Breast epithelium (tissue), 4 donors: ENCODE results near the gene BCL2L12. TPM values are rescaled to one million over a fixed set of nuclear protein-coding genes. Genes with fewer than 3 reads are reported as not detected.
"Not testable (repeated sequence)": the region's sequence is repeated elsewhere in the genome, so short reads cannot be mapped to it uniquely, and the experiment has no call there.

Experiments
- DNase-seq, 2 donors: peaks; one replicate each; pipeline ENCODE4 v3.0.0-alpha.2; 2019; ENCODE audit warnings: low spot score in 2 of 2
- H3K27ac ChIP-seq, 2 donors: fragments of 200-600 bp; sonication (generic) in 1 of 2; one replicate each; pipeline ENCODE4 v1.5.1; 2016 to 2019; ENCODE audit warnings: mild to moderate bottlenecking in 1 of 2
- H3K27me3 ChIP-seq, 2 donors: fragments of 200-600 bp; sonication (generic) in 1 of 2; one replicate each; pipeline versions ENCODE4 v1.5.1 to v1.6.0; 2017 to 2019; ENCODE audit warnings: control low read depth in 1 of 2, mild to moderate bottlenecking in 1 of 2
- H3K36me3 ChIP-seq: fragments of 200-600 bp; one replicate; pipeline ENCODE4 v1.5.1; 2019
- H3K4me1 ChIP-seq, 2 donors: fragments of 200-600 bp; sonication (generic); one replicate each; pipeline ENCODE4 v1.5.1; 2016 to 2019; ENCODE audit warnings: control low read depth in 1 of 2
- H3K4me3 ChIP-seq, 3 donors: fragments of 200-600 bp; sonication (generic); 1 replicate in 2 of 3; 2 replicates in 1 of 3; pipeline ENCODE4 v1.5.1; 2016 to 2019; ENCODE audit warnings: mild to moderate bottlenecking in 3 of 3, moderate library complexity in 2 of 3
- H3K9me3 ChIP-seq, 2 donors: fragments of 200-600 bp; sonication (generic) in 1 of 2; one replicate each; pipeline ENCODE4 v1.5.1; 2016 to 2019; ENCODE audit warnings: control low read depth in 1 of 2
- POLR2A ChIP-seq: fragments of 450-650 bp; IDR thresholded peaks from one replicate; pipeline ENCODE4 v1.6.1; 2016; ENCODE audit warnings: antibody characterized with exemption, mild to moderate bottlenecking, moderate library complexity
- POLR2AphosphoS5 ChIP-seq, 3 donors: sonication (generic); formaldehyde crosslinking; IDR thresholded peaks; one replicate each; pipeline ENCODE4 v1.6.1; 2017; ENCODE audit warnings: antibody characterized with exemption in 3 of 3
- intact Hi-C: fragments of 100-400 bp; cut with DNase I; formaldehyde crosslinking; loops from one replicate; pipeline ENCODE4 v1.15.1; 2023; ENCODE audit warnings: low total_unique reads
- total RNA-seq, 3 donors: library from RNA; depleted of rRNA; stranded (reverse); fragments of >200 nt; gene quantifications; one replicate each; pipeline ENCODE4 v1.1.0, GENCODE V29; 2016
- TF ChIP-seq, protein P1 (sequence below), 3 donors: fragments of 450-650 bp; IDR thresholded peaks; one replicate each; pipeline ENCODE4 v1.5.1; 2016 to 2017; ENCODE audit warnings: antibody characterized with exemption in 3 of 3, mild to moderate bottlenecking in 3 of 3, moderate library complexity in 3 of 3

Gene BCL2L12
- total RNA-seq, 3 donors from 2014 or later: 5.1 to 11.7 (median 8.5) TPM

DNA sequence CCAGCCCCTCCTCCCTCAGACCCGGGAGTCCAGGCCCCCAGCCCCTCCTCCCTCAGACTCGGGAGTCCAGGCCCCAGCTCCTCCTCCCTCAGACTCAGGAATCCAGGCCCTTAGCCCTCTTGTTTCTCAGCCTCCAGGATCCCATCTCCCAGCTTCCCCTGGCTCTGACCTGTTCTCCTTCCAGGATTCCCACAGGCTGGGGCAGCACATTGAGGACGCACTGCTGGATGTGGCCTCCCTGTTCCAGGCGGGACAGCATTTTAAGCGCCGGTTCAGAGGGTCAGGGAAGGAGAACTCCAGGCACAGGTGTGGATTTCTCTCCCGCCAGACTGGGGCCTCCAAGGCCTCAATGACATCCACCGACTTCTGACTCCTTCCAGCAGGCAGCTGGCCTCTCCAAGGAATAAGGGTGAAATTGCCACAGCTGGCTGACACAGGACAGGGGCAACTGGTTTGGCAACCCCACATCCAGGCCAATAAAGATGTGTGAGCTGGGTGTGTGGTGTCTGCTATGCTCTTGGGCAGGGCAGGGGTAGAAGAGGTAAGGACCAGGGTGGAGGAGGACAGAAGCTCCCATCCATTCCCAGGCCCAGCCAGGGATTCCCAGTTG, 47.6 kb downstream of the BCL2L12 start:
- TF ChIP-seq, protein P1, sequence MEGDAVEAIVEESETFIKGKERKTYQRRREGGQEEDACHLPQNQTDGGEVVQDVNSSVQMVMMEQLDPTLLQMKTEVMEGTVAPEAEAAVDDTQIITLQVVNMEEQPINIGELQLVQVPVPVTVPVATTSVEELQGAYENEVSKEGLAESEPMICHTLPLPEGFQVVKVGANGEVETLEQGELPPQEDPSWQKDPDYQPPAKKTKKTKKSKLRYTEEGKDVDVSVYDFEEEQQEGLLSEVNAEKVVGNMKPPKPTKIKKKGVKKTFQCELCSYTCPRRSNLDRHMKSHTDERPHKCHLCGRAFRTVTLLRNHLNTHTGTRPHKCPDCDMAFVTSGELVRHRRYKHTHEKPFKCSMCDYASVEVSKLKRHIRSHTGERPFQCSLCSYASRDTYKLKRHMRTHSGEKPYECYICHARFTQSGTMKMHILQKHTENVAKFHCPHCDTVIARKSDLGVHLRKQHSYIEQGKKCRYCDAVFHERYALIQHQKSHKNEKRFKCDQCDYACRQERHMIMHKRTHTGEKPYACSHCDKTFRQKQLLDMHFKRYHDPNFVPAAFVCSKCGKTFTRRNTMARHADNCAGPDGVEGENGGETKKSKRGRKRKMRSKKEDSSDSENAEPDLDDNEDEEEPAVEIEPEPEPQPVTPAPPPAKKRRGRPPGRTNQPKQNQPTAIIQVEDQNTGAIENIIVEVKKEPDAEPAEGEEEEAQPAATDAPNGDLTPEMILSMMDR (IDR thresholded peaks at IDR 0.05): no peak
- TF ChIP-seq POLR2A: no peak
- TF ChIP-seq POLR2AphosphoS5 (IDR thresholded peaks at IDR 0.05): no peak
- H3K4me3 ChIP-seq: no peak overlapping the region
- DNase-seq: no peak
- no peaks in the 10 kb centered on the region for H3K9me3 ChIP-seq
- no peaks in the 10 kb centered on the region for H3K4me1 ChIP-seq
- no peaks in the 10 kb centered on the region for H3K27me3 ChIP-seq
- H3K36me3 ChIP-seq: no peaks in the 10 kb centered on the region
- intact Hi-C loops: no loop called here
- no peak overlapping the region for H3K27ac ChIP-seq

DNA sequence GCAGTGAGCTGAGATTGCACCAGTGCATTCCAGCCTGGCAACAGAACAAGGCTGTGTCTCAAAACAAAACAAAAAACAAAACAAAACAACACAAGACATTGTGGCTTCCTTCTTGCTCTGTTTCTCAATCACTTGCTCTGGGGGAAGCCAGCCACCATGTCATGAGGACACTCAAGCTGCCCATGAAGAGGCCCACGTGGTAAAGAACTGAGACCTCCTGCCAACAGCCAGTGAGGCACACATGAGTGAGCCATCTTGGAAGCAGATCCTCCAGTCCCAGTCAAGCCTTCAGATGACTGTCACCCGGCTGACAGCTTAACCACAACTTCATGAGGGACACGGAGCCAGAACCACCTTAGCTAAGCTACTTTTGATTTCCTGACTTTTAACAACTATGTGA, 50.4 kb downstream of the BCL2L12 start:
- no peak overlapping the region for H3K27ac ChIP-seq
- no peaks in the 10 kb centered on the region for H3K4me1 ChIP-seq
- H3K4me3 ChIP-seq: no peak overlapping the region
- no peak for DNase-seq
- TF ChIP-seq, protein P1 (IDR thresholded peaks at IDR 0.05): no peak
- TF ChIP-seq POLR2A (no peak), POLR2AphosphoS5 (IDR thresholded peaks at IDR 0.05) (no peak)
- H3K36me3 ChIP-seq: no peaks in the 10 kb centered on the region
- no peaks in the 10 kb centered on the region for H3K9me3 ChIP-seq
- intact Hi-C loops: no loop called here
- H3K27me3 ChIP-seq: no peaks in the 10 kb centered on the region

DNA sequence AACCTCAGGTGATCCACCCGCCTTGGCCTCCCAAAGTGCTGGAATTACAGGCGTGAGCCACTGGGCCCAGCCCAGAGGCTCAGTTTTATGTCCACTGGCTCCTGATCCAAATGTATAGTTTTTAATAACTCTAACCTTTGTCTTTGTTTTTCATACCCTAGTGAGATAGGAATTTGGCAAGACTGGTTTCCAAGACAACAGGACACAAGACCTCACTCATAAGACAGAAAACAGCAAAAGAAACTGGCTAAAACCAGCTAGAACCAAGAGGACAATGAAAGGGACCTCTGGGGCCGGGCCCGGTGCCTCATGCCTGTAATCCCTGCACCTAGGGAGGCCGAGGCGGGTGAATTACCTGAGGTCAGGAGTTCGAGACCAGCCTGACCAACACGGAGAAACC, 52.8 kb downstream of the BCL2L12 start:
- no peaks in the 10 kb centered on the region for H3K27me3 ChIP-seq
- H3K9me3 ChIP-seq: no peaks in the 10 kb centered on the region
- no peaks in the 10 kb centered on the region for H3K4me1 ChIP-seq
- no peak for DNase-seq
- TF ChIP-seq POLR2A (no peak), POLR2AphosphoS5 (IDR thresholded peaks at IDR 0.05) (no peak)
- TF ChIP-seq, protein P1 (IDR thresholded peaks at IDR 0.05): no peak
- no peaks in the 10 kb centered on the region for H3K36me3 ChIP-seq
- no peak overlapping the region for H3K27ac ChIP-seq
- H3K4me3 ChIP-seq: peak overlapping the region in 1 of 3 donors; percentile 73
- intact Hi-C loops: no loop called here

DNA sequence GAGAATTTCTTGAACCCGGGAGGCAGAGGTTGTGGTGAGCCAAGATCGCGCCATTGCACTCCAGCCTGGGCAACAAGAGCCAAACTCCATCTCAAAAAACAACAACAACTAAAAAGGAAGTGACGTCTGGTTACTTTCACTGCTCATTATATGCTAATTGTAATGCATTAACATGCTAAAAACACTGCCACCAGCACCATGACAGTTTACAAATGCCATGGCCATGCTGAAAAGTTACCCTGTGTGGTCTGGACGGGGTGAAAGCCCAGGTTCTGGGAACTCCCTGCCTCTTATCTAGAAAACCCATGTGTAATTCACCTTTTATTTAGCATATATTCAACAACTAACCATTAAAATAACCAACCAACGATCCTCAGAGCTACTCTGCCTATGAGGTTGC, 53.3 kb downstream of the BCL2L12 start:
- H3K27me3 ChIP-seq: no peaks in the 10 kb centered on the region
- H3K9me3 ChIP-seq: no peaks in the 10 kb centered on the region
- DNase-seq: no peak
- H3K4me3 ChIP-seq: no peak overlapping the region
- TF ChIP-seq, protein P1 (IDR thresholded peaks at IDR 0.05): no peak
- TF ChIP-seq POLR2AphosphoS5 (IDR thresholded peaks at IDR 0.05) (no peak), POLR2A (no peak)
- H3K27ac ChIP-seq: no peak overlapping the region
- H3K4me1 ChIP-seq: no peaks in the 10 kb centered on the region
- intact Hi-C loops: no loop called here
- H3K36me3 ChIP-seq: no peaks in the 10 kb centered on the region

DNA sequence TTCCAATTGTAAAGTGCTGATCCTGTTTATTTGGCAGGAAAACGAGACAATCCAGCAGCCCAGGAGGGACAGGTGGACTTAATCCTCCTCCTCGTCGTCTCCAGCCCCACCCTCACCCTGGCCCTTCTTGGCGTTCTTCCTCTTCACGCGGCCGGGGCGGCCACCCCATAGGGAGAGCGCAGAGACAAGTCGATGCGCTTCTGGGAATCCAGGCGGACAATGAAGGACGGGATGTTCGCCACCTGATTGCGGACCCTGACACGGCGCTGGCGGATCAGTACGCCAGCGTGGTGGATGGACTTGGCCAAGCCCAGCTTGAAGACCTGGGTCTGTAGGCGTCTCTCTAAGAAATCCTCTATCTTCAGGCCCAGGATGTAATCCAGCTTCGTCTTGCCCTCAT, 53.7 kb downstream of the BCL2L12 start:
- H3K27me3 ChIP-seq, H3K4me1 ChIP-seq, H3K4me3 ChIP-seq, H3K27ac ChIP-seq, H3K9me3 ChIP-seq, intact Hi-C loops, H3K36me3 ChIP-seq, DNase-seq: not testable (repeated sequence)

Other genes with a start within 250 kb of the BCL2L12 start
- gene PTH2, start 242.5 kb upstream of the BCL2L12 start, total RNA-seq: not detected
- gene GFY, start 240.5 kb upstream of the BCL2L12 start, total RNA-seq: not detected
- 1 to 10 TPM in 1 of 3 donors, under 1 TPM in 2; 0.44 to 4.3 (median 0.98) TPM for gene SLC17A7, start 224.4 kb upstream of the BCL2L12 start, total RNA-seq
- 100 to 1,000 TPM in 2 of 3 donors, 10 to 100 TPM in 1; 94.4 to 121 (median 106) TPM for gene PIH1D1, start 214.1 kb upstream of the BCL2L12 start, total RNA-seq
- gene ALDH16A1, start 212.7 kb upstream of the BCL2L12 start, total RNA-seq: 10 to 100 TPM; 20.6 to 34.4 (median 32.2) TPM
- gene FLT3LG, start 191.7 kb upstream of the BCL2L12 start, total RNA-seq: 1 to 10 TPM; 4.3 to 7.0 (median 4.6) TPM
- 1,000 to 10,000 TPM; 3,591 to 5,468 (median 4,346) TPM for gene RPL13A, start 178.3 kb upstream of the BCL2L12 start, total RNA-seq
- gene RPS11, start 169.5 kb upstream of the BCL2L12 start, total RNA-seq: 1,000 to 10,000 TPM; 5,709 to 7,550 (median 5,876) TPM
- 100 to 1,000 TPM; 164 to 389 (median 199) TPM for gene FCGRT, start 153.3 kb upstream of the BCL2L12 start, total RNA-seq
- gene RCN3, start 137.9 kb upstream of the BCL2L12 start, total RNA-seq: 10 to 100 TPM; 17.3 to 40.2 (median 34.7) TPM
- 10 to 100 TPM; 54.7 to 60.0 (median 57.4) TPM for gene NOSIP, start 85.4 kb upstream of the BCL2L12 start, total RNA-seq
- 10 to 100 TPM in 2 of 3 donors, under 1 TPM in 1; 0.32 to 16.1 (median 10.2) TPM for gene PRRG2, start 84.6 kb upstream of the BCL2L12 start, total RNA-seq
- gene PRR12, start 74.8 kb upstream of the BCL2L12 start, total RNA-seq: 1 to 10 TPM; 6.2 to 8.8 (median 6.3) TPM
- gene RRAS, start 25.8 kb upstream of the BCL2L12 start, total RNA-seq: 100 to 1,000 TPM in 1 of 3 donors, 10 to 100 TPM in 2; 34.8 to 114 (median 41.0) TPM
- 10 to 100 TPM in 2 of 3 donors, 1 to 10 TPM in 1; 9.8 to 15.4 (median 10.6) TPM for gene SCAF1, start 23.7 kb upstream of the BCL2L12 start, total RNA-seq
- gene IRF3, start 76 bp upstream of the BCL2L12 start, total RNA-seq: 100 to 1,000 TPM in 1 of 3 donors, 10 to 100 TPM in 2; 39.7 to 100 (median 52.4) TPM
- 100 to 1,000 TPM; 137 to 227 (median 154) TPM for gene PRMT1, start 11.3 kb downstream of the BCL2L12 start, total RNA-seq
- 1 to 10 TPM; 1.3 to 2.9 (median 1.4) TPM for gene ADM5, start 23.7 kb downstream of the BCL2L12 start, total RNA-seq
- gene CPT1C, start 25.2 kb downstream of the BCL2L12 start, total RNA-seq: 10 to 100 TPM in 1 of 3 donors, 1 to 10 TPM in 1, under 1 TPM in 1; 0.80 to 14.4 (median 2.8) TPM
- gene TSKS, start 97.4 kb downstream of the BCL2L12 start, total RNA-seq: under 1 TPM in 2 of 3 donors, not detected in 1; 0.33 to 0.96 TPM
- 10 to 100 TPM; 42.1 to 71.0 (median 59.3) TPM for gene AP2A1, start 101.1 kb downstream of the BCL2L12 start, total RNA-seq
- gene FUZ, start 147.4 kb downstream of the BCL2L12 start, total RNA-seq: 10 to 100 TPM; 13.0 to 27.4 (median 18.7) TPM
- 10 to 100 TPM; 16.3 to 27.5 (median 20.6) TPM for gene MED25, start 152.4 kb downstream of the BCL2L12 start, total RNA-seq
- 10 to 100 TPM; 45.1 to 95.0 (median 90.3) TPM for gene PTOV1, start 185.2 kb downstream of the BCL2L12 start, total RNA-seq
- 10 to 100 TPM; 31.0 to 69.2 (median 57.7) TPM for gene PNKP, start 201.6 kb downstream of the BCL2L12 start, total RNA-seq
- gene AKT1S1, start 211.4 kb downstream of the BCL2L12 start, total RNA-seq: 10 to 100 TPM; 11.9 to 13.8 (median 12.5) TPM
- 10 to 100 TPM; 21.0 to 31.8 (median 30.4) TPM for gene TBC1D17, start 211.8 kb downstream of the BCL2L12 start, total RNA-seq
- 1 to 10 TPM in 1 of 3 donors, under 1 TPM in 2; 0.48 to 2.2 (median 0.66) TPM for gene IL4I1, start 231.0 kb downstream of the BCL2L12 start, total RNA-seq